Kidney (tissue), 14 donors: ENCODE results near the gene OR52E6. TPM values are rescaled to one million over a fixed set of nuclear protein-coding genes. Genes with fewer than 3 reads are reported as not detected.
A peak's percentile ranks its signal among the peaks of the same experiment; 100 is the strongest.

Experiments used
- DNase-seq, 5 donors: peaks; one replicate each; pipeline ENCODE4 v3.0.0-alpha.2; 2013 to 2020
- FAIRE-seq: peaks from 2 replicates; lab custom pipeline; 2012; peaks lifted over from hg19 to GRCh38; lab: Jason Lieb, UNC
- H3K27ac ChIP-seq, 2 donors: one replicate each; pipeline ENCODE4 v1.7.0; 2013; ENCODE audit warnings: low read depth in 2 of 2, low read length in 2 of 2, inconsistent platforms in 1 of 2
- H3K27me3 ChIP-seq: one replicate; pipeline ENCODE4 v1.7.1; 2013; ENCODE audit warnings: low read length, inconsistent platforms; ENCODE audit not compliant: control insufficient read depth, insufficient read depth
- H3K36me3 ChIP-seq, 3 donors: one replicate each; pipeline versions ENCODE4 v1.7.0 to v1.7.1; 2013; ENCODE audit warnings: low read length in 3 of 3, control low read depth in 1 of 3, inconsistent platforms in 1 of 3; ENCODE audit not compliant: insufficient read depth in 3 of 3, control insufficient read depth in 2 of 3
- H3K4me1 ChIP-seq, 3 donors: one replicate each; pipeline versions ENCODE4 v1.7.0 to v1.7.1; 2013; ENCODE audit warnings: low read length in 3 of 3, inconsistent platforms in 1 of 3, low read depth in 1 of 3; ENCODE audit not compliant: control insufficient read depth in 2 of 3, insufficient read depth in 2 of 3
- H3K4me3 ChIP-seq, 3 donors: one replicate each; pipeline versions ENCODE4 v1.7.0 to v1.8.1; 2013; ENCODE audit warnings: low read length in 3 of 3, control low read depth in 1 of 3, inconsistent platforms in 1 of 3
- H3K9ac ChIP-seq, 3 donors: one replicate each; pipeline versions ENCODE4 v1.7.0 to v1.7.1; 2013; ENCODE audit warnings: low read length in 3 of 3, control low read depth in 1 of 3, inconsistent platforms in 1 of 3
- H3K9me3 ChIP-seq, 3 donors: one replicate each; pipeline versions ENCODE4 v1.7.0 to v1.7.1; 2013; ENCODE audit warnings: low read length in 3 of 3, control low read depth in 1 of 3, inconsistent platforms in 1 of 3; ENCODE audit not compliant: control insufficient read depth in 2 of 3, insufficient read depth in 1 of 3
- CTCF ChIP-seq: IDR thresholded peaks from 3 replicates; pipeline ENCODE4 v1.5.1; 2012; ENCODE audit warnings: mild to moderate bottlenecking, moderate library complexity, borderline replicate concordance; ENCODE audit not compliant: insufficient read depth; ENCODE audit errors: extremely low read depth
- intact Hi-C: fragments of 100-400 bp; cut with DNase I; formaldehyde crosslinking; loops from one replicate; pipeline ENCODE4 v1.11.1; 2022
- polyA plus RNA-seq: library from polyadenylated mRNA; stranded (reverse); fragments of 350-450 nt; fragmentation: Illumina TruSeq; extraction: RNeasy Lipid Tissue Mini Kit (QIAGEN cat#74804); gene quantifications from one replicate; pipeline ENCODE4 v1.2.3, GENCODE V29; 2014; ENCODE audit warnings: low read depth, low replicate concordance; ENCODE audit not compliant: insufficient read depth
- total RNA-seq: library from RNA; stranded (reverse); fragmentation: NEBNext Ultra II Directional; extraction: Animal tissue kit (Norgen Biotek cat#: 25700); gene quantifications from one replicate; pipeline ENCODE4 v1.2.1, GENCODE V29; 2021
- donor health status: control.
- donor health status: control.
- donor health status: control.
- donor health status: control.
- donor health status: control.
- donor health status: DM: yes; HTN: yes; CAD: no.
- donor health status: Normal renal cell carcinoma (clear cell type).

Gene OR52E6
- total and polyA plus RNA-seq, 2 donors from 2014 or later, result not detected

GRCh38 chr11:5846701-5847100, 5.0 kb upstream of the OR52E6 start:
- no peak overlapping the region for H3K9ac ChIP-seq
- intact Hi-C loops, result no loop called here
- peak; percentile 60 for FAIRE-seq
- H3K27ac ChIP-seq, result no peak overlapping the region
- no peak for TF ChIP-seq CTCF
- no peaks in the 10 kb centered on the region for H3K36me3 ChIP-seq
- H3K4me1 ChIP-seq, result no peaks in the 10 kb centered on the region
- no peak for DNase-seq
- no peaks in the 10 kb centered on the region for H3K9me3 ChIP-seq
- H3K4me3 ChIP-seq, result no peak overlapping the region
- H3K27me3 ChIP-seq, result no peaks in the 10 kb centered on the region

GRCh38 chr11:5837695-5838094, 4.0 kb downstream of the OR52E6 start:
- Histone ChIP-seq H3K4me1 (no peaks in the 10 kb centered on the region), H3K27ac (no peak overlapping the region), H3K36me3 (no peaks in the 10 kb centered on the region), H3K27me3 (no peaks in the 10 kb centered on the region), H3K9me3 (no peaks in the 10 kb centered on the region), H3K9ac (no peak overlapping the region), H3K4me3 (no peak overlapping the region)
- no peak for FAIRE-seq
- no peak for DNase-seq
- intact Hi-C loops, result no loop called here
- no peak for TF ChIP-seq CTCF

GRCh38 chr11:5833446-5833845, 8.3 kb downstream of the OR52E6 start:
- intact Hi-C loops, result no loop called here
- no peak for TF ChIP-seq CTCF
- FAIRE-seq, result no peak

GRCh38 chr11:5831196-5831829, 10.4 kb downstream of the OR52E6 start:
- Histone ChIP-seq H3K36me3 (no peaks in the 10 kb centered on the region), H3K9me3 (no peaks in the 10 kb centered on the region), H3K27ac (no peak overlapping the region), H3K27me3 (no peaks in the 10 kb centered on the region), H3K9ac (no peak overlapping the region), H3K4me1 (no peaks in the 10 kb centered on the region), H3K4me3 (no peak overlapping the region)
- intact Hi-C loops, result no loop called here
- TF ChIP-seq CTCF, result no peak
- FAIRE-seq (no peak), DNase-seq (no peak)

More at GRCh38 chr11:5833446-5833845, 8.3 kb downstream of the OR52E6 start:
- Histone ChIP-seq H3K27ac (no peak overlapping the region), H3K9me3 (no peaks in the 10 kb centered on the region), H3K27me3 (no peaks in the 10 kb centered on the region), H3K4me1 (no peaks in the 10 kb centered on the region), H3K9ac (no peak overlapping the region), H3K36me3 (no peaks in the 10 kb centered on the region), H3K4me3 (no peak overlapping the region)
- DNase-seq, result no peak
